Liver (tissue), 9 donors: ENCODE data around the gene TP53TG5. TPM values are rescaled to one million over a fixed set of nuclear protein-coding genes. Genes with fewer than 3 reads are reported as not detected.

Experiments used
- DNase-seq: peaks from one replicate; pipeline ENCODE4 v3.0.0-alpha.2; 2017; ENCODE audit warnings: low spot score
- H3K27ac ChIP-seq, 2 donors: one replicate each; pipeline ENCODE4 v1.7.0; 2013; ENCODE audit warnings: inconsistent platforms in 2 of 2, low read length in 2 of 2, control low read depth in 1 of 2, low read depth in 1 of 2, mild to moderate bottlenecking in 1 of 2
- H3K27me3 ChIP-seq, 4 donors: one replicate each; pipeline versions ENCODE4 v1.6.1 to v1.7.0; 2013; ENCODE audit warnings: low read length in 3 of 4, inconsistent platforms in 1 of 4, mild to moderate bottlenecking in 1 of 4, moderate library complexity in 1 of 4; ENCODE audit not compliant: control insufficient read depth in 4 of 4, insufficient read depth in 4 of 4
- H3K36me3 ChIP-seq, 4 donors: one replicate each; pipeline versions ENCODE4 v1.6.1 to v1.7.0; 2013; ENCODE audit warnings: low read length in 3 of 4, mild to moderate bottlenecking in 3 of 4, low read depth in 1 of 4, moderate library complexity in 1 of 4; ENCODE audit not compliant: control insufficient read depth in 4 of 4, insufficient read depth in 3 of 4
- H3K4me1 ChIP-seq, 4 donors: one replicate each; pipeline versions ENCODE4 v1.6.1 to v1.7.0; 2013; ENCODE audit warnings: low read length in 3 of 4, mild to moderate bottlenecking in 3 of 4, moderate library complexity in 1 of 4; ENCODE audit not compliant: control insufficient read depth in 4 of 4, insufficient read depth in 4 of 4
- H3K4me3 ChIP-seq, 3 donors: one replicate each; pipeline versions ENCODE4 v1.6.1 to v1.7.0; 2013; ENCODE audit warnings: low read length in 3 of 3, control low read depth in 1 of 3, low read depth in 1 of 3, mild to moderate bottlenecking in 1 of 3
- H3K9ac ChIP-seq, 2 donors: one replicate each; pipeline ENCODE4 v1.7.0; 2013; ENCODE audit warnings: low read length in 2 of 2, mild to moderate bottlenecking in 2 of 2, moderate library complexity in 2 of 2, control low read depth in 1 of 2, low read depth in 1 of 2
- H3K9me3 ChIP-seq, 4 donors: one replicate each; pipeline versions ENCODE4 v1.6.1 to v1.7.0; 2013; ENCODE audit warnings: low read length in 3 of 4; ENCODE audit not compliant: control insufficient read depth in 4 of 4
- EGR1 ChIP-seq, 2 donors: IDR thresholded peaks; 2 replicates each; pipeline ENCODE4 v1.6.1; 2016 to 2018; ENCODE audit warnings: antibody characterized with exemption in 2 of 2, low read depth in 2 of 2
- FOXA1 ChIP-seq: IDR thresholded peaks from 2 replicates; pipeline ENCODE4 v1.6.1; 2016; ENCODE audit warnings: antibody characterized with exemption
- FOXA2 ChIP-seq: IDR thresholded peaks from 2 replicates; pipeline ENCODE4 v1.6.1; 2016; ENCODE audit warnings: antibody characterized with exemption
- GABPA ChIP-seq, 2 donors: IDR thresholded peaks in 1 of 2; conservative IDR thresholded peaks in 1 of 2; 2 replicates each; pipeline ENCODE4 v1.6.1; 2016; ENCODE audit warnings: antibody characterized with exemption in 2 of 2, mild to moderate bottlenecking in 1 of 2, moderate library complexity in 1 of 2
- HNF4A ChIP-seq, 2 donors: conservative IDR thresholded peaks; 2 replicates each; pipeline ENCODE4 v1.6.1; 2016; ENCODE audit warnings: antibody characterized with exemption in 2 of 2, mild to moderate bottlenecking in 2 of 2
- NR2F2 ChIP-seq: IDR thresholded peaks from 2 replicates; pipeline ENCODE4 v1.6.1; 2016; ENCODE audit warnings: antibody characterized with exemption
- RAD21 ChIP-seq, 2 donors: IDR thresholded peaks; 2 replicates each; pipeline ENCODE4 v1.6.1; 2016; ENCODE audit warnings: antibody characterized with exemption in 2 of 2, mild to moderate bottlenecking in 2 of 2
- REST ChIP-seq: IDR thresholded peaks from 2 replicates; pipeline ENCODE4 v1.6.1; 2016; ENCODE audit warnings: antibody characterized with exemption, mild to moderate bottlenecking
- RXRA ChIP-seq, 2 donors: IDR thresholded peaks; 2 replicates each; pipeline ENCODE4 v1.6.1; 2017 to 2018; ENCODE audit warnings: antibody characterized with exemption in 2 of 2, mild to moderate bottlenecking in 1 of 2
- YY1 ChIP-seq: IDR thresholded peaks from 2 replicates; pipeline ENCODE4 v1.6.1; 2016; ENCODE audit warnings: antibody characterized with exemption, mild to moderate bottlenecking
- WGBS: extraction: QIAGEN DNeasy Blood & Tissue Kit; methylation state at CpG from one replicate; pipeline ENCODE4 v1.1.7; 2013; 5-methylcytosine and 5-hydroxymethylcytosine counted together
- polyA plus RNA-seq, 2 donors: library from polyadenylated mRNA; stranded (reverse) in 1 of 2; unstranded in 1 of 2; fragments of 200-250 nt in 1 of 2; fragments of >200 nt in 1 of 2; fragmentation: Nextera tagmentation in 1 of 2; extraction: Ambion mirVana in 1 of 2; gene quantifications; one replicate each; pipeline versions ENCODE4 v1.2.1 to v1.2.3, GENCODE V29; 2013 to 2015
- total RNA-seq, 2 donors: library from RNA; depleted of rRNA; stranded (reverse); fragments of >200 nt; gene quantifications; one replicate each; pipeline ENCODE4 v1.2.3, GENCODE V29; 2014
- TF ChIP-seq, protein P1 (sequence below): fragments of 150-350 bp; IDR thresholded peaks from 2 replicates; pipeline ENCODE4 v1.5.1; 2017; ENCODE audit warnings: improper control_type of control experiment, low read depth, low read length; ENCODE audit not compliant: missing input control
- TF ChIP-seq, protein P2 (sequence below): IDR thresholded peaks from 2 replicates; pipeline ENCODE4 v1.6.1; 2016; ENCODE audit warnings: antibody characterized with exemption
- TF ChIP-seq, protein P3 (sequence below): IDR thresholded peaks from 2 replicates; pipeline ENCODE4 v1.6.1; 2016; ENCODE audit warnings: antibody characterized with exemption
- TF ChIP-seq, protein P4 (sequence below): IDR thresholded peaks from 2 replicates; pipeline ENCODE4 v1.6.1; 2016; ENCODE audit warnings: antibody characterized with exemption
- donor health status: healthy.
- donor health status: healthy.
- donor health status: healthy.
- donor health status: healthy.
- donor health status: healthy.

TP53TG5 gene
- total and polyA plus RNA-seq, 4 donors: not detected

DNA sequence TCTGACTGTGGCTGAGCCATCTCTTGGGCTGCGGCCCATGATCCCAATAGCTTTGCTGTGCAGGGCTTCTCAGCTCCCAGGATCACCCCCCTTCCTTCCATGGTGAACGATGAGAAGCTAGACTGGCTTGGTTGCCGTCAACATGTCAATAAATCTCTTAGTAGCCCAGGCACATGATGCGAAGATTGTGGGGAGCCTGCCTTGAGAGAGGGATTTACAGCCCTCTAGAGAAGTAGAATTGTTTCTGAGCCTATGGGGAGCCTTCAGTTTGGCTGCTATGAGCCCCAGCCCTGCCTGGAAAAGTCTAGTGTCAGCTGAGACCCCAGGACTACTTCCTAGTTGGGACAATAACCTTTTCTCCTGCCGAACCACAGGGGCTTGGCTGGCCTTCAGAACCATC is 34.5 kb upstream of the TP53TG5 start:
- no peak overlapping the region for H3K9ac ChIP-seq
- H3K4me1 ChIP-seq: peaks cover 4 to 13% (median 11%) of the 10 kb centered on the region in 4 donors
- DNase-seq: no peak
- 84% methylated on average over 5 of the region's 5 CpGs for WGBS
- TF ChIP-seq FOXA1: no peak
- TF ChIP-seq, protein P1, sequence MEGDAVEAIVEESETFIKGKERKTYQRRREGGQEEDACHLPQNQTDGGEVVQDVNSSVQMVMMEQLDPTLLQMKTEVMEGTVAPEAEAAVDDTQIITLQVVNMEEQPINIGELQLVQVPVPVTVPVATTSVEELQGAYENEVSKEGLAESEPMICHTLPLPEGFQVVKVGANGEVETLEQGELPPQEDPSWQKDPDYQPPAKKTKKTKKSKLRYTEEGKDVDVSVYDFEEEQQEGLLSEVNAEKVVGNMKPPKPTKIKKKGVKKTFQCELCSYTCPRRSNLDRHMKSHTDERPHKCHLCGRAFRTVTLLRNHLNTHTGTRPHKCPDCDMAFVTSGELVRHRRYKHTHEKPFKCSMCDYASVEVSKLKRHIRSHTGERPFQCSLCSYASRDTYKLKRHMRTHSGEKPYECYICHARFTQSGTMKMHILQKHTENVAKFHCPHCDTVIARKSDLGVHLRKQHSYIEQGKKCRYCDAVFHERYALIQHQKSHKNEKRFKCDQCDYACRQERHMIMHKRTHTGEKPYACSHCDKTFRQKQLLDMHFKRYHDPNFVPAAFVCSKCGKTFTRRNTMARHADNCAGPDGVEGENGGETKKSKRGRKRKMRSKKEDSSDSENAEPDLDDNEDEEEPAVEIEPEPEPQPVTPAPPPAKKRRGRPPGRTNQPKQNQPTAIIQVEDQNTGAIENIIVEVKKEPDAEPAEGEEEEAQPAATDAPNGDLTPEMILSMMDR: no peak
- no peak overlapping the region for H3K27ac ChIP-seq
- no peaks in the 10 kb centered on the region for H3K9me3 ChIP-seq
- no peak overlapping the region for H3K4me3 ChIP-seq
- H3K27me3 ChIP-seq: no peaks in the 10 kb centered on the region
- H3K36me3 ChIP-seq: peaks cover 0 to 3% (median 1%) of the 10 kb centered on the region in 4 donors

DNA sequence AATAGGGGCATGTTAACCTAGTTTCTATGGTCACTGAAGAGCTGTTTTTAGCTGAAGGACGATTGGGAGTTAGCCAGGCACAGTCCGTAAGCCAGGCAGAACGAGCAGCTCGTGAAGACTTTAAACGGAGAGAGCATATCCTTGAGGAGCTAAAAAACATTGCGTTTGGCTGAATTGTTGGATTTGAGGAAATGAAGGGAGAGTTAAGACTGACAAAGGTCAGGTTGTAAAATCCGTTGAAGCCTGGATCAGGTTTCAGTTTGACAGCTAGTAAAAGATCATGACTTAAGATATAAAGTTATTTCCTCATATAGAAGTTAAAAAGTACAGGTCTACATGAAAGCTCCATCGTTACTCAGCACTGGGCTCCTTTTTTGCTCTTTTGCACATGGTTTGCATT is 32.8 kb upstream of the TP53TG5 start:
- no peak overlapping the region for H3K9ac ChIP-seq
- H3K9me3 ChIP-seq: no peaks in the 10 kb centered on the region
- H3K4me1 ChIP-seq: peaks cover 0 to 13% (median 11%) of the 10 kb centered on the region in 4 donors
- TF ChIP-seq, protein P2, sequence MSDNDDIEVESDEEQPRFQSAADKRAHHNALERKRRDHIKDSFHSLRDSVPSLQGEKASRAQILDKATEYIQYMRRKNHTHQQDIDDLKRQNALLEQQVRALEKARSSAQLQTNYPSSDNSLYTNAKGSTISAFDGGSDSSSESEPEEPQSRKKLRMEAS: no peak
- TF ChIP-seq FOXA2 (no peak), GABPA (IDR thresholded peaks at IDR 0.05 in 1 of 2, conservative IDR thresholded peaks at IDR 0.05 in 1 of 2) (no peak), FOXA1 (no peak), NR2F2 (no peak), HNF4A (conservative IDR thresholded peaks at IDR 0.05) (no peak), YY1 (no peak), EGR1 (IDR thresholded peaks at IDR 0.05; ENCODE audit: low read depth in 2 of 2) (no peak), REST (no peak), RXRA (IDR thresholded peaks at IDR 0.05) (no peak), RAD21 (IDR thresholded peaks at IDR 0.05) (no peak)
- TF ChIP-seq, protein P3, sequence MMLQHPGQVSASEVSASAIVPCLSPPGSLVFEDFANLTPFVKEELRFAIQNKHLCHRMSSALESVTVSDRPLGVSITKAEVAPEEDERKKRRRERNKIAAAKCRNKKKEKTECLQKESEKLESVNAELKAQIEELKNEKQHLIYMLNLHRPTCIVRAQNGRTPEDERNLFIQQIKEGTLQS: no peak
- TF ChIP-seq, protein P4, sequence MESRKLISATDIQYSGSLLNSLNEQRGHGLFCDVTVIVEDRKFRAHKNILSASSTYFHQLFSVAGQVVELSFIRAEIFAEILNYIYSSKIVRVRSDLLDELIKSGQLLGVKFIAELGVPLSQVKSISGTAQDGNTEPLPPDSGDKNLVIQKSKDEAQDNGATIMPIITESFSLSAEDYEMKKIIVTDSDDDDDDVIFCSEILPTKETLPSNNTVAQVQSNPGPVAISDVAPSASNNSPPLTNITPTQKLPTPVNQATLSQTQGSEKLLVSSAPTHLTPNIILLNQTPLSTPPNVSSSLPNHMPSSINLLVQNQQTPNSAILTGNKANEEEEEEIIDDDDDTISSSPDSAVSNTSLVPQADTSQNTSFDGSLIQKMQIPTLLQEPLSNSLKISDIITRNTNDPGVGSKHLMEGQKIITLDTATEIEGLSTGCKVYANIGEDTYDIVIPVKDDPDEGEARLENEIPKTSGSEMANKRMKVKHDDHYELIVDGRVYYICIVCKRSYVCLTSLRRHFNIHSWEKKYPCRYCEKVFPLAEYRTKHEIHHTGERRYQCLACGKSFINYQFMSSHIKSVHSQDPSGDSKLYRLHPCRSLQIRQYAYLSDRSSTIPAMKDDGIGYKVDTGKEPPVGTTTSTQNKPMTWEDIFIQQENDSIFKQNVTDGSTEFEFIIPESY: no peak
- TF ChIP-seq, protein P1: no peak
- 82% methylated on average over 8 of the region's 8 CpGs for WGBS
- peaks cover 0 to 2% (median 0%) of the 10 kb centered on the region in 4 donors for H3K27me3 ChIP-seq
- peaks cover 0 to 3% (median 1%) of the 10 kb centered on the region in 4 donors for H3K36me3 ChIP-seq
- no peak overlapping the region for H3K4me3 ChIP-seq
- H3K27ac ChIP-seq: no peak overlapping the region
- DNase-seq: no peak
